Inferior parietal cortex (tissue), 1 donor: Measurements from ENCODE around the gene NPHP3.

ENCODE experiments used
- DNase-seq: peaks from one replicate; pipeline ENCODE4 v3.0.0-alpha.2; 2016; ENCODE audit errors: extremely low spot score

The NPHP3 gene

DNA sequence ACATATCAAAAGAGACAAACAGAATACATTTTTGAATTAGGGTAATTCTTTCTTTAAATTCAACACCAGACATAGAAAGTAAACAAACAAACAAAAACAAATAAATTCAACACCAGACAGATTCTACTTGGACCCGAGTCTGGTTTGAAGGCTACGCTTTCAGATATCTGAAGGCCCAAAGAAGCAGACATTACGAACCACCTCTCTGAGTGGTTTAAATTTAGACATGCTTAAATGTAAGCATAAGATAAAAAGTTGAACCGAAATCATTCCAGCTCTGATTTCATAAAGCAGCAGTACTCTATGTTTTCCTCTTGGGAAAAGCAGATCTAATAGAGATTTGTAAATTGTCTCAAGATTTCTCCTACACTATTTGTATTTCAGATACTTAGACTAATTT, 32.2 kb downstream of the NPHP3 start:
- no peak for DNase-seq

DNA sequence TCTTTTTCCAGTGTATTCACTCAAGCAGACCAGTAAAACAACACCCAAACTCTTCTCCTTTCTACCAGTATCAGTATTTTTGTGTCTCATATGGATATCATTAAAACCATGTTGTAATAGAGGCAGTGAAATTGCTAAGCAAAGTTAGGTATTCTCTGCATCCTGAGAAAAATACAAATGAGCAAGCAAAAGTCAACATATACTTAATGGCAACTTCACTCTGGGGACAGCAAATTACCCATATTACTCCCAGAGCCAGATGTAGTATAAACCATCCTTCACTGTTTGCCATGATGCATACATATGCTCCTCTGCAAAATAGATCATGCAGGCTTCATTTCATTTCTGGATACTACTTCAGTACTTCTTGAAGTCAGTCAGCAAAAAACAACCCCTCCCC, 40.0 kb downstream of the NPHP3 start:
- no peak for DNase-seq

DNA sequence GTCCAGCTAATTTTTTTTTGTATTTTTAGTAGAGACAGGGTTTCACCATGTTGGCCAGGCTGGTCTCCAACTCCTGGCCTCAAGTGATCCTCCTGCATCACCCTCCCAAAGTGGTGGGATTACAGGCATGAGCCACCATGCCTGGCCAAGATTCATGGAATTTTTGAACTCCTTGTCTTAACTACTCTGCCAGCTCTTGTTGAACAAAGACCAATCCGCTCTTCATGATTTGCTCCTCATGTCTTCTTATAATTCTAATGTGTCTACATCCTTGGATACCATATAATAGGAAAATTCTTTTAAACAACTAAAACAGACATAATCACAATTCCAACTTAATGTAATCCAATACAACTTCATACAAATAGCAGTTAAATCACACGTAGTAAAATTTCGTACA, 40.8 kb downstream of the NPHP3 start:
- DNase-seq = no peak

DNA sequence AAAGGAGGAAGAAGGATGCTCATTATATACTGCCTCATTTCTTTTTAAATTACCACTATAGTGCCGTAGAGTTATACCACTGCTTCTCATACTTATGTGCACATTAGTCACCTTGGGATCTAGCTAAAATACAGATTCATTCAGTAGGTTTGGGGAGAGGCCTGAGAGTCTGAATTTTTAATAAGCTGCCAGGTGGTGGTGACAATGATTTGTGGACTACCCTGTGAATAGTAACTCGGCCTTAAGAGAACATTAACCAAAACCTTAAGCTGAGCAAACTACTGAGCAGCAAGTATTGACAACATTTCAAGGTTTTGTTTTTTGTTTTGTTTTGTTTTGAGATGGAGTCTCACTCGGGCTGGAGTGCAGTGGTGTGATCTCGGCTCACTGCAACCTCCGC, 42.3 kb downstream of the NPHP3 start:
- no peak for DNase-seq

DNA sequence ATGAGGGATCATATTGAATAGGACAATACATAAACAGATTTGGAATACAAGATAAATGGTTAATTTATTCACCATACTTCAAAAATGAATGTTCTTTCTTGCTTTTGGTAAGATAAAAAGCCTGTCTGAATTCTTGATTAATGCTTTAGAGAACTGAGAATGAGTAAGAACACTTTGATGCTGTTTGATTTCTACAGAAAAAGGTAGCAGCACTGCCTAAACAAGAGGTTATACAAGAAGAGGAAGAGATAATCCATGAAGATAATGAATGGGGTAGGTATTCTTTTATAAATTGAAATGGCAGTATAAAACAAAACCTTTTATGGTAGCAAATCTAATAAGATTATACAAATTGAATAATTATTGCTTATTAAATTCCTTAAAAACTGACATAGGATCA, 46.8 kb downstream of the NPHP3 start:
- no peak for DNase-seq

DNA sequence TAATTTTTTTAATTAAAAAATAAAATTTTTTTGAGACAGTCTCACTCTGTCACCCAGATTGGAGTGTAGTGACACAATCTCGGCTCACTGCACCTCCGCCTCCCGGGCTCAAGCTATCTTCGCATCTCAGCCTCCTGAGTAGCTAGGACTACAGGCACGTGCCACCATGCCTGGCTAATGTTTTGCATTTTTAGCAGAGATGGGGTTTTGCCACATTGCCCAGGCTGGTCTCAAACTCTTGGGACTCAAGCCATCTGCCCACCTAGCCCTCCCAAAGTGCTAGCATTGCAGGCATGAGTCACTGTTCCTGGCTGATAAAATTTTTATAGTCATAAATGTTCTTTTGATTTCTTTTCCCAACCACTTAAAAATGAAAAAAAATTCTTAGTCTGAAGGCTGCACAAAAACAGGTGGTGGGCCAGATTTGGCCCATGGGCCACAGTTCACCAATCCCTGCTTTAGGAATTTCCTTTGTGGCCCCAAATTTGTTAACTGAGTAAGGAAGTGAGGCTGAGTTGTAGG, 52.9 kb downstream of the NPHP3 start:
- DNase-seq = no peak

DNA sequence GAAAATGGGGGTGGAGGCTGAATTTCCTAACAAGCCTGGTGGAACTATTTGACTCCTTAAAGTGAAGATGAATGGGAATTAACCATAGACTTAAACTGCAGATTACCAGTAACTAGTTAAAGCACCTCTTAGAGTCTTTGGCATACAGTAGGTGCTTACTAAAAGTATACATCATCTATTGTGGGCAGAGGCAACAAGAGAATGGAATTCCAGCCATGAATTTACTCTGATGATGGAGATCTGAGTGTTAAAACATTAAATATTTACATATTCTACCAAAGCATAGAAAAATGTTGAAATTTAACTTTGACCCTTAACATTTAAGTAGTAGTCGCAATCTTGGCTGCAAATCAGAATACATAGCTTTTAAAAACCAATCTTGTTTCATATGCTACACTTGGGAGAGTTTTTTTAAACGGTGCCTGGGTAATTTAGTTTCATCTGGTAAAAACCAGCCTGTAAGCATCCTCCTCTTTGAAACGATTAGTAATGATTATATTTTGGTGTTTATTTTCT, 56.9 kb downstream of the NPHP3 start:
- no peak for DNase-seq

DNA sequence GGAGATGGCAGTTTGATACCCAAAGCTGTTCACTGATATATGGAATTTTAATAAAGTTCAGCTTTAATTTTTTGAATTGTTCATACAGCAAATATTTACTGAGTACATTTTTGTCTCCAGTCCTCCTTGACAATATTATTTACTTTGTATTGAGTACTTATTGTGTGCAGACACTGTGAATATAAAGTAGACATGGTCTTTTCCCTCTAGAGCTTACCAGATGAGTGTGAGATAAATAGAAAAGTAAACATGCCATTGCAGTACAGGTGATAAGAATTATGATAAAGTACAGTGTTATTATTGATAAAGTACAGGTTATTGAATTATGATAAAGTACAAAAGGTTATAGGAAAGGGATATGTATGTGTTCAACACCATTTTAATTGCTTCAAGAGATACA, 60.0 kb downstream of the NPHP3 start:
- no peak for DNase-seq

DNA sequence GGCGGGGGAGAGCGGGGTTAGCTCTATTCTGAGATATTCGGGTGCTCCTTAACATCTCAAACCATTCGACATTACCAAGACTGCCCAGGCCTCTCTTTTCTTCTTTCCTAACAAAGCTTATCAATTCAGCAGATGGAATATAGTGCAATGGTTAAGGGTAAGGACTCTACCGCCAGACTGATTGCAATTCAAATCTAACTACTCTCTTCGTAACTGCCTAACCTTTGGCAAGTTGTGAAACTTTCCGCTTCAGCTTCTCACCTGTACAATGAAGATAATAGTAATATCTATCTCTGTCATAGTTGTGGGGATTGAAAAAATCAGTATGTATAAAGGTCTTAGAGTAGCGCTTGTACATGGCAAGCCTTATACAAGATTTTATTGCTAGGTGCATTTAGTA, 61.1 kb downstream of the NPHP3 start:
- no peak for DNase-seq

DNA sequence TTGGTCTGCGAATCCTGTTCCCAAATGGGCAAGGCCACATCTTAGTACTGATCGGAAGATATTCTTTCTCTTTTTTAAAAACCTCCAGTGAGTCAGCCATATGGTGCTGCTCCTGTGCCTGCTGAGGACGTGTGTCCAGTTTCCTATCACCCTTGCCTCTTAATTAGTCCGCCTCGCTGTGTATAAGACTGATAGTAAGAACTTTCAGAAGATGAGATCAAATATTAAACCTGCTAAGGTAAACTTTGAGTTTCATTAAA, 61.5 kb downstream of the NPHP3 start:
- DNase-seq = no peak

DNA sequence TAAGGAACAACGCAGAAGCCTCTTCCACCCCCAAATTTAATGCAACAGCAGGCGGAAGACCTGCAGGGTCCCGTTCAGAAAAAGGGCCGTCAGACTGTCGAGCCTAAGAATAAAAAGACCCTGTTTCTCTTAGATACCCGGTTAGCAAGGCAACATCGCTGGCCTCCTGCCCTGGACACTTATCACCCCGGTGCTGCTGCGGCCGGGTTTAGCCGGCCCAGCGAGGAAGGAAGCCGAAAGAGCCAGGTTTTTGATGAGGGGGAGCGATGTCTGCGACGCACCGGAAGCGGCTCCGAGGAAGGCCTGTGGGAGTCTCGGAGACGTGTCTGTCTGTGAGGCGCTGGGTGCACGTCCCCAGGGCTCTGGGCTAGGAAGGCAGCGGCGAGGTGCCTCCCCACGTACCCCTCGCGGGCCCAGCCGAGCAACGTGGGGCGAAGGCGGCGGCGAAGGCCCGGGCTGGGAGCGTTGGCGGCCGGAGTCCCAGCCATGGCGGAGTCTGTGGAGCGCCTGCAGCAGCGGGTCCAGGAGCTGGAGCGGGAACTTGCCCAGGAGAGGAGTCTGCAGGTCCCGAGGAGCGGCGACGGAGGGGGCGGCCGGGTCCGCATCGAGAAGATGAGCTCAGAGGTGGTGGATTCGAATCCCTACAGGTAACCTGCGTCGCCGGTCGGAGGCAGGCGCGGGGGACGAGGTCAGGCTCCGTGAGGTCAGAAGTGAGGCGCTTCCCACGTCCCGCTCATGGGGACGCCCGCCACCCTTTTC, 62.0 kb downstream of the NPHP3 start, which contains the start of gene UBA5:
UBA5 (plus strand) TSS at position 278 of the 759 bp plus-strand sequence; CDS start at position 487, 209 bp downstream.
- peak; percentile 76 for DNase-seq

DNA sequence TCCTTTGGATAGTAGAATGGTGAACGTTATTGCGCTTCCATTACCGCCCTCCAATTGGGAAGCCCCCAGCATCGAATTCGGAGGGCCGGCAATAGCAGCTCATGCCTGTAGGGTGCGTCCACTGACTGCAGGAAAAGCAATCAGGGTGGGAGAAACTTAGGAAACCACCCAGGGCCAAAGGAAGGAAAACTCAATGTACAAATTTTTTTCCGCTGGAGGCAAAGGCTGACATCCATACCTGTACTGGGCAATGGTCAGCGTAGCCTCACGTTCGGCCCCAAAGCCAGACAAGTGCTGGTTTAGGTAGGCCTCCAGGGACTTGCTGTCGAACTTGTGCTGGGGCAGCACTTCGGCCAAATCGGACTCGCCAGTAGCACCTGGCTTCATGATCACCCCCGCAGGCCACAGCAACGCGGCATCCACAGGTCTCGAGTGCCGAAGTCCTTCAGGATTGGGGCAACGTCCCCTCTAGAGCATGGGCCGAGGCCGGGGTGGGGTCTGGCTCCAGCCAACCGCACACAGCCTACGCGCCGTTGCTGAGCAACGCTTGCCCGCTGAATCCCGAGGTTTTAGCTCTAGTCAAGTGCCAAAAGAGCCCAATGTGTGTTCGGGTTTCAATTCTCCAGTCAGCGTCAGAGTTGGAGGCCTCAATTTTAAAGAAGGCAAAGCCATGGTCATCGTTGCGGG, 62.7 kb downstream of the NPHP3 start, which contains the start of gene ACAD11:
ACAD11 (minus strand) TSS at position 445 of the 687 bp plus-strand sequence; CDS start at position 387, 58 bp downstream.
- peak; percentile 64 for DNase-seq

DNA sequence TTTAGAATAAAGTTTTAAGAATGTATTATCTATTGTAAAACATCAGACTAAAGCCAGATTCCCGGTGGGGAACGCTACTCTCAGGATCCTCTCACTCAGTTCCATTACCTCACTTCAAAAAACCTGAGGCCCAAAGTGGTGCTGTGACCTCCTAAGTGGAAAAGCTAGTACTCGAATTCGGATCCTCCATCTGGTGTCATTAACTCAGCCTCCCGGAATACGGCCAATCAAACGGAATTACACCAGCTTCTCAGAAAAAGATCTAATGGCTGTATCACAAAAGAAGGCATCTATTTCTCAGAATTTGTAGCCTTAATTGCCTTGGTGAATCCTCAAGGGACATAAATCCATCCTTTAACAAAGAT, 63.2 kb downstream of the NPHP3 start:
- DNase-seq = no peak

DNA sequence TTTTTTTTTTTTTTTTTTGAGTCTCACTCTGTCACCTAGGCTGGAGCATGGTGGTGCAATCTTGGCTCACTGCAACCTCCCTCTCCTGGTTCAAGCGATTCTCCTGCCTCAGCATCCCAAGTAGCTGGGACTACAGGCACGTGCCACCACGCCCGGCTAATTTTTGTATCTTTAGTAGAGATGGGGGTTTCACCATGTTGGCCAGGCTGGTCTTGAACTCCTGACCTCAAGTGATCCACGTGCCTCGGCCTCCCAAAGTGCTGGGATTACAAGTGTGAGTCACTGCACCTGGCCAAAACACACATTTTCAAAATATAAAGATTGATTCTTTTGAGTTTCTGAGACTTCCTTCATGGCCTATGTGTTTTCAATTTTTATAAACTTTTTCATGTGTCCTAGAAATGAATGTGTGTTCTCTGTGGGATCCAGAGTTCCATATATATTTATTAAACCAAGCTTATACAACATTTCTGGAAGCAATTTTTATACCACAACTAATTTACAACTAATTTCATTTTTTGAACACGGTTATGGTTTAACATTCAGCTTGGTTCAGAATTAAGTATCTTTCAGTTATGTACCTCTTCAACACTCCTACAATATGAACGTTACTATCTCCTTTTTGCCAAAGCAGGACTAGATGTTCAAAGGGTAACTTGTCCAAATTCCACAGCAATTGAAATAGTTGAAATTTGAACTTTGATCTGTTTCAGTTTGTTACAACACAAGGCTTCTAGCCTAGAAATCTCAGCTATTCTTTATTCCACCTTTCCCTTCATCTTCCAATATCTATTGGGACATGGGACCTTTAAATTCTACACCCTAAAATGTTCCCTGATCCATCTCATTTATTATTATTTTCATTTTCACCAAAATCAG, 64.1 kb downstream of the NPHP3 start:
- DNase-seq = no peak

DNA sequence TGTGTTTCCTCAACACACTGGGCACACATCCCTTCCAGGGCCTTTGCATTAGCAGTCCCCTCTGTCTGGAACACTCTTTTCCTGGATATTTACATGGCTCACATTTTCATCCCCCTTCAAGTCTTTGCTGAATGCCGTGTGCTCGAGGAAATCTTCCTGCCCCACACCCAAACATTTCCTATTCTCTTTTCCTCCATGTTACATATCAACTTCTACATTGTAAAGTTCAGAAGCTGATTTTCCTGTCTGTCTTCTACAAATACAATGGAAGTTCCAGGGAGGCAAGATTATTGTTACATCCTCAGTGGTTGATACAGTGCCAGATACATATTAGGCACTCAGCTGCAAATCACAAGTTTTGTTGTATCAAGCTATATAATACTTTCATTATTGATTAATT, 66.7 kb downstream of the NPHP3 start:
- DNase-seq = no peak

DNA sequence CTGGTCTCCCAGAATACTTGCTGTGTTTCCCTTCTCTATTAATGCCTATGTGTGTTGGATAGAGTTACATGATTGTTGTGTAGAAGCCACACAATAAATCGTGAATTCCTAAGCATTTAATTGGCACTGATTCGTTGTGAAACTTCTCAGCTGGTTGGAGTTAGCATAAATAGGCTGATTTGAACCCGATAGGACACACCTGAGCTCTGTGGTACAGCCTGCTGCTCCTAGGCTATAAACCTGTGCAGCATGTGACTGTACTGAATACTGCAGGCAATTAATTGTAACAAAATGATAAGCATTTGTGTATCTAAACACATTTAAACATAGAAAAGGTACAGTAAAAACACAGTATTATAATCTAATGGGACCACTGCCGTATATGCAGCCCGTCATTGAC, 67.5 kb downstream of the NPHP3 start:
- no peak for DNase-seq

DNA sequence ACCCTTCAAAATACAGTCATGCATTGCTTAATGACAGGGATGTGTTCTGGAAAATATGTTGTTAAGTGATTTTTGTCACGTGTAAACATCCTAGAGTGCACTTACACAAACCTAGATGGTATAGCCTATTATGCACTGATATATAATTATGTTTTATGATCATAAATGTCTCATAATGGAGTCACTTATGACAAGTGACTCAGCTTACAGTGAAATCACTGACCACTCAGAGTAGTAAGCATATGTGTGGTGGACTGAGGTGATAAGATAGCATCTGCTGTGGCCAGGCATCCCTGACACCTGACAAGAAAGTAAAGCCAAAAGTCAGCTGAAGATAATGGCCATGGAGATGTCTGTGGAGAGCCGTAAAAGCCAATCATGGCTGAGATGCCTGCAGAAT, 68.0 kb downstream of the NPHP3 start:
- no peak for DNase-seq

DNA sequence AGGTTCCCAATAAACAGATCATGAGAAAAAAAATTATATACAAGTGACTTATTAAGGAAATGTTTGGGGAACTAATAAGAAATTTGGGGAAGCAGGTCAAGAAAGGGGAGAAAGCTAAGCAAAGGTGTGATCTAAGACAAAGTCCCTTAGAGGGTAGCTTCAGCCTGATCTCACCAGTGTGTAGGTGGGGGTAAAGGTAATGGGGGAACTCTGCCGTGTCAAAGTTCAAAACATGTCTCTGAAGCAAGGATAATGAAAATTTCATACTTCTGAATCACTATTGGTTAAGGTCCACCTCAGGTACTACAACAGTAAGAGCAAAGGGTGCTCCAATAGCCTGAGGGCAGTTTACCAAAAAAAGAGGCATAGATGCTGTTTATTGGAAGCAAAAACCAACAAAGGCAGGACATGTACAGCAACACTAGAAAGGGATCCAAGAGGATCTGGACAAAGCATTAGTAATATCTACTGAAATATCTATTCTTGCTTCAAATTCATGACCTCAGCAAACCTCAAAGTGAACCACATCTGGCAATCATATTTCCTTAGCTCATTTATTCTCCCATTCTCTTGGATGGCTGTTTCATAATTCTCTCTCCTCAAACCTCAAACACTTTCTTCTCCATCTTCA, 69.5 kb downstream of the NPHP3 start:
- no peak for DNase-seq

DNA sequence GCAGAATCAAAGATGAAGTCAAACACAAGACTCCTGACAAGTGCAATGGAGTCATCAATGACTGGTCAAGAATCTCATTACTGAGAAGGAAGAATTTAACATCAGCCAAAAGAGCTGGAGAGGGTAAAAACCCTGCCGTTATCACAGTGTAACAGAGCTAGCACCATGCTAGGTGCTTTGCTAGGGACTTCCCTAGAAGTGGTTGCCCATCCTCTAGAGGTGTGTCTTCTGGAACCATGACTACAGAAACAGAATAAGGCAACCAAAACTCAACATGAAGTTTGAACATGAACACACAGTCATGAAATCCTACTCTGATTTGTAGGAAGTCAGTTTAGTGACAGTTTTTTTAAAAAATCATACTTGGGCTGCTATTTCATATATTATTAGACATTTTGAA, 72.1 kb downstream of the NPHP3 start:
- no peak for DNase-seq

DNA sequence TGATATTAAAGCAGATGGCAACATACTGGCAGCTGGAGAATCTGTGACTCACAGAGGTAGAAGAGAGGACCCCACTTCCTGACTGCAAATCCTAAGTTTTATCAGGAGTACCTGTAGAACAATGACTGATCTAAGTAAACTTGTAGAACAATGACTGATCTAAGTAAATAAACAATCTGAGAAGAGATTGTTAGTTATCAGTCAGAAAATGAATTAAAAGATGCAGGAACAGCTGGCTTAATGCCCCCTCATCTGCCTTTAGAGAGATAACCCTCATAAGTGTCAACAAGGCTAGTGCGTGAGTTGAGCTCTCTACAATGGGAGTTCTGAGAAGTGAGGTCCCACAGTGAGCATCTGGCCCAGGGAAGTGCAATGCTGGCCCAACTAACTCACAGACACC, 77.2 kb downstream of the NPHP3 start:
- DNase-seq = no peak

DNA sequence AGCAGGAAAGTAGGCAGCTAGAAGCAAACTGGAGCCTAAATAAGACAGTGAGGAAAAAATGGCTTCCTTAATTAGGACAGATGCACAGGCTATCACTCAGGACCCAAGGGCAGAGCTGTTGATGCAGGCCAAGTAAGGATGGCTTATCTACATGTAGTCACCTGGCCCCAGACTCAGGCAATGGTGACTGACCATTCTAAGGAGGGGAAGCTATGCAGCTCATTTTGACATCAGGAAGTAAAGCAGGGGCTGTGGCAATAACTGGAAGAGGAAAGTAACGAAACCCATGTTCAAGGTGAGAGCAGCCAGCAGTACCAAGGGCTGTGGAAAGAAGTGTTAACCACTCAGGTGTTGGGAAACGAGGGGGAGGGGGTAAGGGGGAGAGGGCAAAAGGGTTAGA, 78.8 kb downstream of the NPHP3 start:
- DNase-seq = no peak

DNA sequence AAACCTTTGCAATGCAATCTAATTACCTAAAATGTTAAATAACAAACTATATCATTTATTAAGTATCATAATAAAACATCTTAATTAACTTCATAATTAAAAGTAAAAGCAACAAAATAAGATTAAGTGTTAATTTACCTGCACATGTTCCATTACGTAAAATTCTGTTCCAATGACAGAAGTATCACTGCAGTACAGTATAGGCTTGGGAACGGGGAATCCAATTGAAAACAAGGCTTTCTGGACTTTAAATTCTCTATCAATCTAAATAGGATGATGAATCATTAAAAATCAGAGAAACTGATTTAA, 79.7 kb downstream of the NPHP3 start:
- no peak for DNase-seq
